ENCODE measurements around the gene RAB8B.

The RAB8B gene

GRCh38 chr15:63288778-63289378 is 99.5 kb downstream of the RAB8B start:
- DNase-seq: no peak
- no peaks in the 10 kb centered on the region for H3K27me3 ChIP-seq
- intact Hi-C loops (cut with DNase I; ENCODE audit: low total_unique reads): no loop called here
- H3K4me3 ChIP-seq: no peak overlapping the region
- no peaks in the 10 kb centered on the region for H3K9me3 ChIP-seq
- peaks cover 0 to 29% (median 15%) of the 10 kb centered on the region in 4 donors for H3K4me1 ChIP-seq
- TF ChIP-seq CTCF (IDR thresholded peaks at IDR 0.05): peak; percentile 51 to 77
- no peak overlapping the region for H3K27ac ChIP-seq
- H3K36me3 ChIP-seq: peaks cover 0 to 36% (median 22%) of the 10 kb centered on the region in 3 donors

- Histone ChIP-seq H3K36me3 (peaks cover 0 to 25% (median 8%) of the 10 kb centered on the region in 3 donors), H3K4me1 (peaks cover 0 to 29% (median 15%) of the 10 kb centered on the region in 4 donors), H3K27me3 (no peaks in the 10 kb centered on the region), H3K27ac (peak overlapping the region; percentile 57 to 70), H3K4me3 (no peak overlapping the region), H3K9me3 (no peaks in the 10 kb centered on the region)
- DNase-seq: no peak
- intact Hi-C loops (cut with DNase I; ENCODE audit: low total_unique reads): loop anchor here (5.0 to 10.0 kb wide), 2 partner anchors 111 to 313 kb away; no protein-coding TSS in a partner anchor
- TF ChIP-seq CTCF (IDR thresholded peaks at IDR 0.05): peak in 1 of 2 experiments; percentile 10
Measured at GRCh38 chr15:63291507-63291906, 102.1 kb downstream of the RAB8B start.

GRCh38 chr15:63292241-63292640 is 102.8 kb downstream of the RAB8B start:
- Histone ChIP-seq H3K4me3 (no peak overlapping the region), H3K4me1 (peaks cover 0 to 29% (median 15%) of the 10 kb centered on the region in 4 donors), H3K27ac (peak overlapping the region; percentile 57 to 70), H3K27me3 (no peaks in the 10 kb centered on the region), H3K9me3 (no peaks in the 10 kb centered on the region), H3K36me3 (peaks cover 0 to 19% (median 8%) of the 10 kb centered on the region in 3 donors)
- no peak for DNase-seq
- TF ChIP-seq CTCF (IDR thresholded peaks at IDR 0.05): no peak
- intact Hi-C loops (cut with DNase I; ENCODE audit: low total_unique reads): loop anchor here (5.0 to 10.0 kb wide), 2 partner anchors 110 to 313 kb away; no protein-coding TSS in a partner anchor

GRCh38 chr15:63292771-63293170 is 103.4 kb downstream of the RAB8B start:
- Histone ChIP-seq H3K27me3 (no peaks in the 10 kb centered on the region), H3K36me3 (peaks cover 0 to 13% (median 8%) of the 10 kb centered on the region in 3 donors), H3K4me3 (no peak overlapping the region), H3K9me3 (no peaks in the 10 kb centered on the region), H3K4me1 (peaks cover 0 to 29% (median 15%) of the 10 kb centered on the region in 4 donors), H3K27ac (peak overlapping the region in 1 of 2 donors; percentile 70)
- intact Hi-C loops (cut with DNase I; ENCODE audit: low total_unique reads): loop anchor here (5.0 to 10.0 kb wide), 2 partner anchors 110 to 312 kb away; no protein-coding TSS in a partner anchor
- no peak for DNase-seq
- TF ChIP-seq CTCF (IDR thresholded peaks at IDR 0.05): no peak

- H3K4me3 ChIP-seq: no peak overlapping the region
- H3K4me1 ChIP-seq: peaks cover 0 to 29% (median 15%) of the 10 kb centered on the region in 4 donors
- DNase-seq: no peak
- H3K27me3 ChIP-seq: no peaks in the 10 kb centered on the region
- TF ChIP-seq CTCF (IDR thresholded peaks at IDR 0.05): no peak
- no peak overlapping the region for H3K27ac ChIP-seq
- intact Hi-C loops (cut with DNase I; ENCODE audit: low total_unique reads): loop anchor here (5.0 to 10.0 kb wide), 2 partner anchors 108 to 310 kb away; no protein-coding TSS in a partner anchor
- no peaks in the 10 kb centered on the region for H3K9me3 ChIP-seq
- H3K36me3 ChIP-seq: peaks cover 0 to 15% (median 9%) of the 10 kb centered on the region in 3 donors
Measured at GRCh38 chr15:63294359-63294758, 105.0 kb downstream of the RAB8B start.

Data from tibial artery (tissue), 4 donors.